ENCODE data around the gene FAM163B. TPM values are rescaled to one million over a fixed set of nuclear protein-coding genes. Genes with fewer than 3 reads are reported as not detected.

Gene FAM163B
- total and polyA plus RNA-seq, 2 experiments from 2014 or later = 0.60 to 1.3 TPM

DNA sequence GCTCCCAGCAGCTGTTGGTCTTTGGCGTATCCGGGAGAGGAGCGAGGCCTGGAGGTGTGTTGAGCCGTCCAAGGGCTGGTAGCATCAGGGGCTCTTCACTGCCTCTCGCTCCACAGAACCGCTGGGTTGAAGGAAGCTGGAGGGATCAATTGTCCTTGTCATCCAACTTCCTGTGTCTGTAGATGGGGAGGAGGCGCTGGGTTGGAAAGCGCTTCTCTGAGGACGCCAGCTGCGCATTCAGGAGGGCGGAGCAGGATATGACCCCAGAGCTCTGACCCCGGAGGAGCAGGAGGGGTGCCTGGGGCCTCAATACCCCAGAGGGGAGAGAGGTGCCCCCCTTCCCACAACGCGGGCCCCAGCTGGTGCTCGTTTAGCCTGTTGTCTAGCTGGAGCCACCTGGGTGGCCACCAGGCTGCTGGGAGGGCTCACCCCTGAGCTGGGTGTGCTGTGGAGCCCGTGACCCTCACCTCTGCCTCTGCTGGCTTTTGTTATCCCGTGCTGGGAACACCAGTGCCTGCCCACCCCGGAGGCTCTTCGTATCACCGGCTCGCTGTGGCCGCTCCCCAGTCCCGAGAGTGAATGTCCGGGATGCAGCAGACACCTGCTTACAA lies 25.0 kb upstream of the FAM163B start:
- H3K9me3 Mint-ChIP-seq = no peaks in the 10 kb centered on the region
- Histone ChIP-seq H3K4me1 (ENCODE audit: insufficient read depth) (peaks cover 19% of the 10 kb centered on the region), H3K27ac (ENCODE audit: low read depth) (peak overlapping the region; percentile 50; the same call in 1 of the 2 replicates), H3K36me3 (ENCODE audit: insufficient read depth) (no peaks in the 10 kb centered on the region), H3K4me3 (no peak overlapping the region), H2AFZ (0 out of 2 replicates have a peak overlapping the region, but pooled peaks have one; percentile 66), H3K4me2 (0 out of 2 replicates have a peak overlapping the region, but pooled peaks have one; percentile 12), H3K27me3 (ENCODE audit: insufficient read depth) (no peaks in the 10 kb centered on the region), H3K79me2 (replicated peaks; ENCODE audit: insufficient read depth) (no peaks in the 10 kb centered on the region), H3K9me2 (ENCODE audit: insufficient read depth) (no peaks in the 10 kb centered on the region), H3F3A (replicated peaks; ENCODE audit: low read depth) (no peaks in the 10 kb centered on the region), H4K20me1 (replicated peaks; ENCODE audit: insufficient read depth) (no peaks in the 10 kb centered on the region)
- DNase-seq (ENCODE audit: low spot score) (peak; percentile 53), ATAC-seq (peak; percentile 22)
- H3K4me1 Mint-ChIP-seq = peaks cover 49% of the 10 kb centered on the region
- no peaks in the 10 kb centered on the region; the same call in 2 of the 3 replicates for H3K36me3 Mint-ChIP-seq (ENCODE audit: low read depth)
- H3K27ac Mint-ChIP-seq = no peak overlapping the region
- H3K4me3 Mint-ChIP-seq = no peak overlapping the region
- H3K27me3 Mint-ChIP-seq (ENCODE audit: insufficient read depth, low read depth, poor library complexity) = peaks cover 19% of the 10 kb centered on the region
- no peak for TF ChIP-seq EZH2 (IDR thresholded peaks at IDR 0.05; ENCODE audit: low read depth, unreplicated experiment)
- no peak for TF ChIP-seq CREB1 (CRISPR knock-in tag; IDR thresholded peaks at IDR 0.05; ENCODE audit: low read depth)
- TF ChIP-seq, protein P1, sequence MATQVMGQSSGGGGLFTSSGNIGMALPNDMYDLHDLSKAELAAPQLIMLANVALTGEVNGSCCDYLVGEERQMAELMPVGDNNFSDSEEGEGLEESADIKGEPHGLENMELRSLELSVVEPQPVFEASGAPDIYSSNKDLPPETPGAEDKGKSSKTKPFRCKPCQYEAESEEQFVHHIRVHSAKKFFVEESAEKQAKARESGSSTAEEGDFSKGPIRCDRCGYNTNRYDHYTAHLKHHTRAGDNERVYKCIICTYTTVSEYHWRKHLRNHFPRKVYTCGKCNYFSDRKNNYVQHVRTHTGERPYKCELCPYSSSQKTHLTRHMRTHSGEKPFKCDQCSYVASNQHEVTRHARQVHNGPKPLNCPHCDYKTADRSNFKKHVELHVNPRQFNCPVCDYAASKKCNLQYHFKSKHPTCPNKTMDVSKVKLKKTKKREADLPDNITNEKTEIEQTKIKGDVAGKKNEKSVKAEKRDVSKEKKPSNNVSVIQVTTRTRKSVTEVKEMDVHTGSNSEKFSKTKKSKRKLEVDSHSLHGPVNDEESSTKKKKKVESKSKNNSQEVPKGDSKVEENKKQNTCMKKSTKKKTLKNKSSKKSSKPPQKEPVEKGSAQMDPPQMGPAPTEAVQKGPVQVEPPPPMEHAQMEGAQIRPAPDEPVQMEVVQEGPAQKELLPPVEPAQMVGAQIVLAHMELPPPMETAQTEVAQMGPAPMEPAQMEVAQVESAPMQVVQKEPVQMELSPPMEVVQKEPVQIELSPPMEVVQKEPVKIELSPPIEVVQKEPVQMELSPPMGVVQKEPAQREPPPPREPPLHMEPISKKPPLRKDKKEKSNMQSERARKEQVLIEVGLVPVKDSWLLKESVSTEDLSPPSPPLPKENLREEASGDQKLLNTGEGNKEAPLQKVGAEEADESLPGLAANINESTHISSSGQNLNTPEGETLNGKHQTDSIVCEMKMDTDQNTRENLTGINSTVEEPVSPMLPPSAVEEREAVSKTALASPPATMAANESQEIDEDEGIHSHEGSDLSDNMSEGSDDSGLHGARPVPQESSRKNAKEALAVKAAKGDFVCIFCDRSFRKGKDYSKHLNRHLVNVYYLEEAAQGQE (IDR thresholded peaks at IDR 0.05; ENCODE audit: unreplicated experiment) = no peak
- TF ChIP-seq EZH2phosphoT487 (IDR thresholded peaks at IDR 0.05; ENCODE audit: unreplicated experiment) = no peak
- no peak for TF ChIP-seq ZNF331 (CRISPR knock-in tag; IDR thresholded peaks at IDR 0.05; ENCODE audit: low read depth)
- TF ChIP-seq ZNF114 (CRISPR knock-in tag; IDR thresholded peaks at IDR 0.05) = no peak
- TF ChIP-seq ZNF462 (CRISPR knock-in tag; IDR thresholded peaks at IDR 0.05) = no peak
- no peak for TF ChIP-seq POLR2AphosphoS5 (IDR thresholded peaks at IDR 0.05; ENCODE audit: low read depth)
- no peak for TF ChIP-seq JUNB (IDR thresholded peaks at IDR 0.05; ENCODE audit: unreplicated experiment)
- no peak for TF ChIP-seq STAT1 (IDR thresholded peaks at IDR 0.05; ENCODE audit: unreplicated experiment)
- no peak for TF ChIP-seq NANOG (IDR thresholded peaks at IDR 0.05; ENCODE audit: borderline replicate concordance)
- TF ChIP-seq ETS1 (IDR thresholded peaks at IDR 0.05) = no peak
- TF ChIP-seq, protein P2, sequence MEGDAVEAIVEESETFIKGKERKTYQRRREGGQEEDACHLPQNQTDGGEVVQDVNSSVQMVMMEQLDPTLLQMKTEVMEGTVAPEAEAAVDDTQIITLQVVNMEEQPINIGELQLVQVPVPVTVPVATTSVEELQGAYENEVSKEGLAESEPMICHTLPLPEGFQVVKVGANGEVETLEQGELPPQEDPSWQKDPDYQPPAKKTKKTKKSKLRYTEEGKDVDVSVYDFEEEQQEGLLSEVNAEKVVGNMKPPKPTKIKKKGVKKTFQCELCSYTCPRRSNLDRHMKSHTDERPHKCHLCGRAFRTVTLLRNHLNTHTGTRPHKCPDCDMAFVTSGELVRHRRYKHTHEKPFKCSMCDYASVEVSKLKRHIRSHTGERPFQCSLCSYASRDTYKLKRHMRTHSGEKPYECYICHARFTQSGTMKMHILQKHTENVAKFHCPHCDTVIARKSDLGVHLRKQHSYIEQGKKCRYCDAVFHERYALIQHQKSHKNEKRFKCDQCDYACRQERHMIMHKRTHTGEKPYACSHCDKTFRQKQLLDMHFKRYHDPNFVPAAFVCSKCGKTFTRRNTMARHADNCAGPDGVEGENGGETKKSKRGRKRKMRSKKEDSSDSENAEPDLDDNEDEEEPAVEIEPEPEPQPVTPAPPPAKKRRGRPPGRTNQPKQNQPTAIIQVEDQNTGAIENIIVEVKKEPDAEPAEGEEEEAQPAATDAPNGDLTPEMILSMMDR (conservative IDR thresholded peaks at IDR 0.05; ENCODE audit: low read depth in 2 of 2) = no peak
